GDM1 (cell line): Measurements from ENCODE around the gene XG.

Experiments used
- DNase-seq: peaks from one replicate; lab custom pipeline; 2025; lab: John Stamatoyannopoulos, UW

XG gene

DNA sequence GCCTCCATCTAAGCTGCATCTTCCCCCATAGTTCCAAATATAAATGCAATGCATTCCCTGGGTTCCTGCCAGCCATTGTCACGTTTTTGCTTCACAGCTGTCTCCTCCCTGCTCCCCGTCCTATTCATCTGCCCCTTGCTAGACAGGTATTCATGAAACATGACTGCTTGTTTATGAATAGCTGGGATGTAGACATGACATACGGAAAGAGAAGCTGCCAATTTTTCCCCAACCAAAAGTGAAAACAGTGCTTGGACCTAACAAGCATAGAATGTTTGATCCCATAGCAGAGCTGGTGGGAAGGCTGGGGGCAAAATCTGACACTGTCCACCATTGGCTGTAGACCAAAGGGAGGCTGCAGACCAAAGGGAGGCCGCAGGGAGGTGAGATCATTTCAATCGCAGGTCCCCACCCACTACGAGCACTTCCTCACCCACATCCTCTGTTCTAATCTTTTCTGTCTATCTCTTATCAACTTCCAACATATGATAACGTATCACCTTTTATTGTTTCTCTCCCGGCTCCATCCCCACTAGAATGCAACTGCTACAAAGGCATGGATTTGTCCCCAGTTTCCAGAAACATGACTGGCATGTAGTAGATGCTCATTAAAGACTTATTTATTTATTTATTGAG, 68.4 kb downstream of the XG start:
- no peak for DNase-seq

DNA sequence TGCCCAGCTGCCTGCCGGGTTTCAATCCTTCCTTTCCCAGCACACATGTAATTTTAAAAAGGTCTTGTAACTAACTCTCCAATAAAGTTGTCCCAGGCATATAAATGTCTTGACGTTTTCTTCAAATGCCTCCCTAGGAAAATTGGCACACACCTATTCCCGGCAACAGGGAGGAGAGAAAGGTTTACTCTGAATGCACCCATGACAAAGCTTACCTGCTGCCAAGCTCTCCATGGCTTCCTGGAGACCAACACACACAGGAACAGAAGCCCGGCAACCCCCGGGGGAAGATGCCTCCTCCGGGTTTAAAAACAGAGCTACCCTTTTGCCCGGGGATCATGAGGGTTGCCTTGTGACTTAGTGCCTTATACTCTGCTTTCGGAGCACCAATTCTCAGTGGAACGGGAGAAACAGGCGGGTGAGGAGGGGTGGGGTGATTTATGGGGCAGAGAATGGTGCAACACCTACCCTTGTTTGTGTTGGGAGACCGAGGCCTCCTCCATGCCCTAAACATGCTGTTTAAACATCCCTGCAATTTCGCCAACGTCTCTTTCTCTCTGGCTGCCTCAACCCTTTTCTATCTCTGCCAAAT, 72.1 kb downstream of the XG start:
- DNase-seq = no peak

DNA sequence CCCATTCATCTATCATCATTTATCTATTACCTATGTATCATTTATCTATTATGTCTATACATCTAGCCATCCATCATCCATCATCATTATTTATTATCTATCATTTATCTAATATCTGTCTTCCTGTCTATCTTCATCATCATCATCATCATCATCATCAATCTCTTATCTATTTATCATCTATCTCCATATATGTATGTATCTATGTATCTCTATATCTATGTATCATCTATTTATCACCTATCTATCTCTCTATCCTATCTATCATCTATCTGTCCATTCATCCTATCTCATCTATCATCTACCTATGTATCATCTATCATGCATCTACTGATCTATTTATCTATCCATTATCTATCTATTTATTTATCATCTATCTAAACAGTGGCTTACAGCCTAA, 73.0 kb downstream of the XG start:
- no peak for DNase-seq

DNA sequence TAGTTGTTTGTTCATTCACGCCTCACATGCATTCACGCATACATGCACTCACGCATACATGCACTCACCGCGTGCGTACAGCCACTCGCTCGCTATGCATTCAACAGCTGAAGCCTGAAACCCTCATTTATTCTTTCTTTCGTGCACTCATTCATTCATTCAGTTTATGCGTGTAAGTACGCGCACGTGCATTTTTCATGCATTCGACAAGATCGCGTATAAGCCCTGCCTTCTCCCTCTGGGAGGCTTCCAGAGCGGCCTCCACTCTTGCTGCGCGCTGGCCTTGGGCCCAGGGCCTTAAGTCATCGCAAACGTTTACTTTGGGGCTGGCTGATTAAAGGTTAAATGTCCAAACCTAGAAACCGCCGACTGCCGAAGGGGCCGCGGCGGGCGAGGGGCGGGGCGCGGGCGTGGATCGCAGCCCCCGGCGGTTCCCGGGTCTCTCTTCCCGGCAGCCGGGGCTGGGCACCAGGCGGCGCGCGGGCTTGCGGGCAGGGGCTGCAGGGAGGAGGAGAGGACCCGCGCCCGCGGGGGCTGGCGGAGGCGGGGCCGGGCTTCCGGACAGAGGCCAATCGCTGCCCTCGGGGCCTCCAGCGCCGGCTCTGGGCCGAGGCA, 76.6 kb downstream of the XG start, which contains the start of gene GYG2:
TSS of gene GYG2 (plus strand) at position 587 of the 615 bp plus-strand sequence. CDS start 1,259 bp downstream, outside the sequence.
- DNase-seq = no peak

DNA sequence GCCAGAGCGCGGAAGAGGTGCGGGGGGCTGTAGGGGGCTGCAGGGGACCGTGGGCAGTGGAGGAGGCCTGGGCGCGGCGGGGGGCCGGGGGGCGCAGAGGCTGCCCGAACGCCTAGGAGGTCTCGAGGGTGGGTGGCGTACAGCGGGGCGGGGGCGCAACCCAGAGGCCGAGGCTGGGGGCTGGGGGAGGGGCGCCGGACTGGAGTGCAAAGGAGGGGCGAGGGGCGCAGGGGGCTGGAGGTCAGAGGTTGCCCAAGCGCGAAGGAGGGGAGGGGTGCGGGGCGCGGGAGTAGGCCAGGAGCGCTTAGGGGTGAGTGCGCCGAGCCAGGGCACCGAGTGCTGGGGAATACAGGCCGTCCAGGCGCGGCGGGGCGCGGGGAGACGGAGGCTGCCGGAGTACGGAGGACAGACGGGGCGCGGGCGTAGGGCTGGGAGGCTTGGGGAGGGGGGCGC, 77.1 kb downstream of the XG start:
- no peak for DNase-seq

DNA sequence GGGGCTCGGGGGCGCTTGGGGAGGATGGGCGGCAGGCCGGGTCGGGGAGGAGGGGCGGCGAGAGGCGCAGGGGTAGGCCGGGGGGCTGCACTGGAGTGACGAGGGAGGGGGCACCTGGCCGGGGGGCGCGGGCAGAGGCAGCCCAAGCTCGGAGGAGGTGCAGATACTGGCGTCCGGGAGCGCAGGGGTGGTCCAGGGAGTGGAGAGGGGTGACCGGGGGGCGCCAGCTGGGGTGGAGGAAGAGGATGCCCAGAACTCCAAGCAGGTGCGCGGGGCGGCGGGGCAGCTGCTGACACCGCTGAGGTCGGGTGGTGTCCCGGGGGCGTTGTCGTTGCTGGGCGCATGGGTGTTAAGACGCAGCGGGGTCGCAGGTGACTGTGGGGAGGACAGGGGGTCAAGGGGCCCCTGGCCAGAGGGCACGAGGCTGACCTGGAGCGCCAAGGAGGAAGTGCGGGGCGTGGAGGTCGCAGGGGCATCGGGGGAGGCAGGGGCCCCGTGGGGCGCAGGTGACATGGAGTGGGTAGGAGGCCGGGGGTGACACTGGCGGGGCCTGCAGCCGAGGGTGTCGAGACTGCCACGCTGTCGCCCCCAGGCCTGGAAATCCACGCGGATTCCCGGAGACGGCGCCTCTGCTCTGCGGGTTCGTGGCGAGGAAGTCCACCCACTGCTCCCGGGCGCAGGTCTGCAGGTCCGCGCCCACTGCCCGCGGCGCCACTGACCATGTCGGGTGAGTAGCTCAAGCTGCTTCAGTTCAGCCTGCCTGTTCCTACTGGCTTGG, 77.8 kb downstream of the XG start:
- DNase-seq = no peak

DNA sequence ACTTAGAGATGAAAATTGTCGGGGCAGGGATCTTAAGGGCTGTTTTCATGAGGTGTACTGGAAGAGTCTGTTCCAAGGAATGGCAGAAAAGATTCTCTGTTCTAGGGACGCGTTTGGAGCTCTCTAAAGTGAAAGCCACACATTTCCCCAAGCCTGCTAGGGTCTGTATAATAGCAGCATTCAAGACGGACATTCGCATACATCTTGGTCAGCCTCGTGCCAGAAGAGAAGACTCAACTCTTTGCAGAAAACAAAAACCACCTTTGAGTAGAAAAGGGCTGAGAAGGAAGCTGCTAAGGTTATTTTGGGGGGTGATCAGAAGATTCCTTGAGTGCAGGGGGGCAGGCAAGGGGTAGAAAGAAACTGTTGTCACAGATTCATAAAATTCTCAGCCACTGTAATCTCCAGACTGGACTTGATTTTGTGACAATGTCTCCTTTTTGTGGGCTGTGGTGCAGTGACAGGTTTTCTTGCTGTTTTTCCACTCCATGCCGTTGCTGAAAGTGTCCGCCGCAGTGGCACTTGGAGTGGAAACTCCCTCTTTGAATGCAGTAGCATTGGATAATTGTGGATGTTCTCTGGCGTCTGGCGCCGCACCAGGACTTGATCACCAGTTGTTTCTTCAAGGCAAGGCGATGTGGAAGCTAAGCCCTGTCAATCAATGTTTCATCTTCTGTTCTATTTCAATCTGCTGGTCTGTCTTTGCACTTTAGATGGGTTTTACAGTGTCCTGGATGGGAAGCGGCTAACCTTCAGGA, 79.8 kb downstream of the XG start:
- no peak for DNase-seq

DNA sequence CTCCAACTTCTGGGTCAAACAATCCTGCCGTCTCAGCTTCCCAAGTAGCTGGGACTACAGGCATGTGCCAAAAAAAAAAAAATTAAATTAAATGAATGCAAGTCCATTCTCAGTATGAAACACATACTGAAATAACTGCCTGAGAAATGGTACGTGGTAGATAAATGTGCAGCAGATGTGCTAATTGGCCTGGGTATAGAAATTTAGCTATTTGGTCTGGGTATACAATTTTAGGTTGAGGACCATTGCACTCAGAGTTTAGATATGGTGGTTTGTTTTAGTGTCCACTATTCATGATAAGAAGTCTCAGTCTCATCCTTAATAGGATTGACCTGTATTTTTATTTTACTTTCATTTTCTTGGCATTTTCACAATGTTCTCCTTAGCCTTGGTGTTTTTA, 86.1 kb downstream of the XG start:
- no peak for DNase-seq

DNA sequence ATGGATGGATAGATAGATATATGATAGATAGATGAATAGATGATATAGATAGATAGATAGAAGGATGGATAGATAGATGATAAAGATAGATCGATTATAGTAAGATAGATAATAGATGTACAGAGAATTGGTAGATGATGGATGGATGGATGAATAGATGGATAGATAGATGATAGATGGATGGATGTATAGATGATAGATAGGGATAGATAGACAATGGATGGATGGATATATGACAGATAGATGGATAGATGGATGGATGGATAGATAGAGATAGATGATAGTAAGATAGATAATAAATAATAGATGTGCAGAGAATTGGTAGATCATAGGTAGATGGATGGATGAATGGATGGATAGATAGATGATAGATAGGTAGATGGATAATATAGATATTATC, 89.1 kb downstream of the XG start:
- no peak for DNase-seq

DNA sequence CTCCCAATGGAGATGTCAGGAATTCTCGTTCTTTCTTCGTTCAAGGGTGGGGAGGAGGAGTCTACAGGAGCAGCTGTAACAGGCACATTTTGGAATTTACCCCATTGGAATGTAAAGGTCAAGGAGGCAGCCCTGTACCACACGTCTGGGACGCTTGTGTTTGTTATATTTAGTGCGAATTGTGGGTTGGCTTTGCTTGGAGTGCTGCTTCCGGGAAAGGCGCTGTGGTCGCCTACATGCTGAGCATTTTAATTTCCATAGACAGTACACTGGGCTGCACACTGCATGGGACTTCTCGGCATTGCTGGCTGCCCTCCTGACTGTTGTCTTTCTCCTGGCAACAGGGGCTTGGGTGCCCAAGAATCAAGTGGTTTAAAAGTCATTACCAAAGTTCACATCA, 89.7 kb downstream of the XG start:
- DNase-seq = no peak

DNA sequence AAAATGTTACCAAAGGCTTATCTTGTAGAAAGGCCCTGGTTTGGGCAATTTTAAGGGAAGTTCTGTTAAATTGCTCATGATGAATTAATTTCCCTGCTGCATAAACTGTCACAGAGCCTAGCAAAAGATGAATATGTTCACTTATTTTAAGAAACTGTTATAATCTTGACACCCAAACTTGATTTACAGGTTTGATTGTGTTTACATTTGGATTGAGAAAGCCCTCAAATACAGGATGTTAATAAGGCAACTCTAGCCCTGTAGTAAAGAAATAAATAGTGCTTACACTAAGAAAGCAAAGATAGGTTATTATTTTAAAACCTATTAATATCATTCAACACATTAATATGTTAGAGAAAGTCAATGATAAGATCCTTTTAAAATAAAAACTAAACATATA, 95.2 kb downstream of the XG start:
- DNase-seq = no peak

DNA sequence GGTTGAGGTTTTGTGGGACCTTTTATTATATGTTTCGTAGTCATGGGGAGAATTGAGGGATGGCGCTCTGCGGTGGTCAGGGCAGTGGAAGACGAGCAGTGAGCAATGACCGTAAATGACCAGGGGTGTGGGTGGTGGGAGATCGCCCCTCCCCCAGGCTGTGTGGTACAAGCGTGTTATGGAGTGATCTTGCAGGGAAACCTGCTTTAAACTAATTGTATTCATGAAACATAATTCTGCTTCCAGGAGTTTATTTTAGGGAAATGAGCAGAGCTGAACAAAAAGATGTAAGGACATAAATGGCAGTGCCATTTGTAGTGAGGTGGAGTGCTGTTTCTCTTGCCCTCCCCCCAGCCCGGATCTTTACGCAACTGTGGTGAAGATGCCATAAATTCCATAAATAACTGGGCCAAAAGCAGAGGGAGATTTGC, 97.0 kb downstream of the XG start:
- no peak for DNase-seq

DNA sequence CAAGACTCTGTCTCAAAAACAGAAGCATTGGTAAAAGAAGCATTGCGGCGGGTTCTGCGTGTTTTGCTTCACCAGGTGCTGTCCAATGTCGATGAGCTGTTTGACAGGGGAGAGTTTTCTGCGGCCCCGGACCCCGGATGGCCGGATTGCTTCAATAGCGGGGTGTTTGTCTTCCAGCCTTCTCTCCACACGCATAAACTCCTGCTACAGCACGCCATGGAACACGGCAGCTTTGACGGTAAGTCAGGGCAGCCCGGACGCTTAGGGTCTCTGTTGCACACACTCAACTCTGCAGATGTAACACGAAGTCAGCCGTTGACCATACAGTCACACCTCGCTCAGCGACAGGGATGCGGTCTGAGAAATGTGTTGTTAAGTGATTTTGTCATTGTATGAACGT, 103.1 kb downstream of the XG start:
- DNase-seq = no peak

DNA sequence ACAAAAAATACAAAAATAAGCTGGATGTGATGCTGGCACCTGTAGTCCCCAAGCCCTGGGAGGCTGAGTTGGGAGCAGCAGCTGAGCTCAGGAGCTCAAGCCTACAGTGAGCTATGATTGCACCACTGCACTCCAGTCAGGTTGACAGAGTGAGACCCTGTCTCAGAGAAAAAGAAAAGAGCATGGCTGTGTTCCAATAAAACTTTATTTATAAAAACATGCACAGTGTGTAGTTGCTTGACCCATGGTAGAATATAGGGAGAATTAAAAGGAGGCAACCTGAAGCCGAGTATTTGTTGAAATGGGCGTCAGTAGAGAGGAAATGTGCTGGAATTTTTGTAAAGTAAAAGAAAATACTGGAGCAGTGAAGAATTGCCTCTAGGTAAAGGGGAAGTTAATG, 103.9 kb downstream of the XG start:
- DNase-seq = no peak

DNA sequence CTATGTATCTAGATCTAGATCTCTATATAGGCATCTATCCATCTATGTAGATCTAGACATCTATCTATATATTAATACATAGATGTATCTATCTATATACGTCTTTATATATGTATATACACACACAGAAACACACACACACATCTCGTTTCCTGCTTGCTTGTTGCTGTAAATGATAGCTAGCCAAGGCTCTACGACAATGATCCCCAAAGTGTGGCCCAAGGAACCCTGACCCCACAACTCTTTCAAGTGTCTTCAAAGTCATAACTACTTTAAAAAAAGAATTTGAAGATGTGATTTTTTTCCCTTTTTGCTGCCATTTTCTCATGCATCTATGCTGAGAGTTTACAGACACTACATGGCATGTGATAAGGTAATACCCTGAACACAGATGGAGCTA, 105.7 kb downstream of the XG start:
- DNase-seq = no peak

DNA sequence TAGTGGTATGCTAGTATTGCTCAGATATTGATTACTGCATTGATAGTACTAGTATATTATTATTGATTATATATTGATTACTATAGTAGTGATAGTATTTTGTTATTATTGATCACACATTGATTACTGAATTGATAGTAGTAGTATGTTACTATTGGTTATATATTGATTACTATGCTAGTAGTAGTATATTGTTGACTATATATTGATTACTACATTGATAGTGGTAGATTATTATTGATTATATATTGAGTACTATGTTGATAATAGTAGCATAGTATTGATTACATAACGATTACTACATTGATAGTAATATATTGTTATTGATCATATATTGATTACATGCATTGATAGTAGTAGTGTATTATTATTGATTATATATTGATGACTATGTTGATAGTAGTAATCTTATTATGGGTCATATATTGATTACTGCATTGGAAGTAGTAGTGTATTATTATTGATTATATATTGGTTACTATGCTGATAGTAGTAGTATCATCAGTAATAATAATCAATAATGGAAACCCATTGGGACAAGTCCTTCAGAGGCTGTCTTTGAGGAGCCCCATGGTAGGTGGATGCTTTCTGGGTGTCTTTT, 107.5 kb downstream of the XG start:
- no peak for DNase-seq

DNA sequence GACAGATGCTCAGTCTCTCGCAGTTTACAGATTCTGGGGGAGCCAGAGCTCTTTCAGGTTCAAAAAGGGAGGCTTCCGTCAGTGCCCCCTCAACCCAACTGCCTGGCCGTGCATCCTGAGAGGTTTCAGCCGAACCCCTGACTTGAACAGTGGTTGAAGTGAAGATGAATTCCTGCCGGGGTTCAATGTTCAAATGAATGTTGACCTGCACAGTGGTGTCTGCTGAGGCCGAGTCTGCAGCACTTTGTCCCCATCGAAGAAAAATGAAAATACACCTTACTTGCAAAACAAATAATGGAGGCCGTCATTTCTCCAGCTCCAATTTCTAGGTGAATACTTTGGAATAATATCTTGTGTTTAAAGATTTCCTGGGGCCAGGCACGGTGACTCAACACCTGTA, 110.6 kb downstream of the XG start:
- no peak for DNase-seq

DNA sequence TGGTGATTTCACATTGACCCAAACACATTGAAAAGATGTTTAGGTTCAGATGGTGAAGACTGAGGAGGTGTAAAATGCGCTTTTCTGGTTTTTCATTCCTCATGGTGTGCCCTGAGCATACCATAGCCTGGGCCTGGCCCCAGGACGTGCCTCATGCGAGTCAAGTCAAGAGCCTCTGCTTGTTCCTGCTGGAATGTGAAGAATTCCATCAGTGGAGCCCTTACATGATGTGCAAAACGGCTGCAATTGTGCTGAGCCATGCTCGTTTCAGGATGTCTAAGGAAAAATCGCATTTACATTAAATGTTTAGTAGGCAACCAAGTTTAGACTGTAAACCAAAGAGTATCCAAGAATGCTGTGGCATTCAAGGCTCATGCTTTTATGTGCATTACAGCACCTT, 111.8 kb downstream of the XG start:
- DNase-seq = no peak
